Endothelial cell of umbilical vein (primary cell): Measurements from ENCODE around the gene TAF4B. TPM values are rescaled to one million over a fixed set of nuclear protein-coding genes. Genes with fewer than 3 reads are reported as not detected.

Source experiments
- BruUV-seq: library from RNA; stranded (reverse); fragments of 400-500 nt; replicated peaks from 2 replicates; lab custom pipeline; 2021; lab: Mats Ljungman, UMichigan
- CTCF ChIA-PET: fragments of 300-600, 350-600 bp; sonication (Branson Sonifier 250); formaldehyde crosslinking; loops from one replicate; lab custom pipeline; 2021; ENCODE audit warnings: antibody characterized with exemption, inconsistent platforms; lab: Charles Lee
- POLR2A ChIA-PET: fragments of 300-600, 350-600 bp; sonication (Branson Sonifier 250); formaldehyde crosslinking; loops from one replicate; lab custom pipeline; 2021; ENCODE audit warnings: antibody characterized with exemption, inconsistent platforms; lab: Charles Lee
- DNase-seq: peaks from one replicate; pipeline ENCODE4 v3.0.0-alpha.2; 2011; ENCODE audit warnings: low read depth, low spot score
- FAIRE-seq: peaks from 2 replicates; lab custom pipeline; 2011; peaks lifted over from hg19 to GRCh38; lab: Jason Lieb, UNC
- H2AFZ ChIP-seq: 2 replicates; pipeline ENCODE4 v1.6.0; 2012; ENCODE audit warnings: low read depth, low read length, control low read depth, inconsistent platforms
- H3K27ac ChIP-seq: 2 replicates; pipeline ENCODE4 v1.5.1; 2011; ENCODE audit warnings: low read depth, mild to moderate bottlenecking, control low read depth, low read length, moderate library complexity; ENCODE audit not compliant: insufficient read depth
- H3K27me3 ChIP-seq, 2 experiments: 2 replicates each; pipeline versions ENCODE4 v1.6.0 to v1.6.1; 2011; ENCODE audit warnings: low read length in 2 of 2, mixed read lengths in 1 of 2; ENCODE audit not compliant: control insufficient read depth in 2 of 2, insufficient read depth in 2 of 2
- H3K36me3 ChIP-seq, 2 experiments: 2 replicates in 1 of 2; 3 replicates in 1 of 2; pipeline ENCODE4 v1.5.1; 2011; ENCODE audit warnings: low read length in 2 of 2, mild to moderate bottlenecking in 1 of 2, moderate library complexity in 1 of 2; ENCODE audit not compliant: control insufficient read depth in 2 of 2, insufficient read depth in 2 of 2; ENCODE audit errors: extremely low read depth in 1 of 2
- H3K4me1 ChIP-seq: 3 replicates; pipeline ENCODE4 v1.5.1; 2011; ENCODE audit warnings: mild to moderate bottlenecking, low read length; ENCODE audit not compliant: control insufficient read depth, insufficient read depth; ENCODE audit errors: extremely low read depth
- H3K4me2 ChIP-seq: 2 replicates; pipeline ENCODE4 v1.6.1; 2011; ENCODE audit warnings: low read length, control low read depth, mixed read lengths; ENCODE audit not compliant: insufficient read depth
- H3K4me3 ChIP-seq, 3 experiments: fragments of 200-600 bp in 1 of 3; sonication (generic), shearing (Covaris generic) in 1 of 3; replicated peaks in 1 of 3; 2 replicates each; pipeline ENCODE4 v1.5.1; 2011 to 2016; ENCODE audit warnings: control low read depth in 3 of 3, low read length in 3 of 3, mild to moderate bottlenecking in 2 of 3, inconsistent platforms in 1 of 3, low read depth in 1 of 3, moderate library complexity in 1 of 3; ENCODE audit not compliant: insufficient read depth in 1 of 3
- H3K79me2 ChIP-seq: 2 replicates; pipeline ENCODE4 v1.6.0; 2012; ENCODE audit warnings: low read length, inconsistent platforms; ENCODE audit not compliant: control insufficient read depth, insufficient read depth
- H3K9ac ChIP-seq: replicated peaks from 2 replicates; pipeline ENCODE3; 2011; ENCODE audit warnings: low read length, control low read depth; ENCODE audit not compliant: insufficient read depth; ENCODE audit errors: extremely low read depth
- H3K9me1 ChIP-seq: replicated peaks from 3 replicates; pipeline ENCODE4 v1.6.0; 2011; ENCODE audit warnings: mild to moderate bottlenecking, low read length; ENCODE audit not compliant: control insufficient read depth, insufficient read depth; ENCODE audit errors: extremely low read depth
- H3K9me3 ChIP-seq: replicated peaks from 2 replicates; pipeline ENCODE4 v1.5.1; 2012; ENCODE audit warnings: low read length, inconsistent platforms; ENCODE audit not compliant: control insufficient read depth, insufficient read depth
- H4K20me1 ChIP-seq: replicated peaks from 2 replicates; pipeline ENCODE3; 2011; ENCODE audit warnings: mild to moderate bottlenecking, low read length; ENCODE audit not compliant: control insufficient read depth, insufficient read depth; ENCODE audit errors: extremely low read depth
- EZH2 ChIP-seq: IDR thresholded peaks from 2 replicates; pipeline ENCODE4 v1.6.1; 2012; ENCODE audit warnings: borderline replicate concordance, low read depth, mild to moderate bottlenecking, moderate library complexity, low read length, inconsistent platforms; ENCODE audit not compliant: severe bottlenecking
- FOS ChIP-seq: IDR thresholded peaks from 2 replicates; pipeline ENCODE4 v1.6.1; 2011; ENCODE audit warnings: mild to moderate bottlenecking, low read length, moderate library complexity, borderline replicate concordance; ENCODE audit not compliant: insufficient read depth
- GATA2 ChIP-seq: IDR thresholded peaks from 2 replicates; pipeline ENCODE4 v1.7.0; 2011; ENCODE audit warnings: low read depth, mild to moderate bottlenecking, moderate library complexity, mixed read lengths, low read length; ENCODE audit not compliant: insufficient read length, insufficient read depth
- MYC ChIP-seq: IDR thresholded peaks from one replicate; pipeline ENCODE4 v1.6.1; 2011; ENCODE audit warnings: mild to moderate bottlenecking, low read depth, low read length
- POLR2AphosphoS5 ChIP-seq: IDR thresholded peaks from 2 replicates; pipeline ENCODE4 v1.6.1; 2012; ENCODE audit warnings: low read depth, mild to moderate bottlenecking, control low read depth, low read length, moderate library complexity; ENCODE audit not compliant: insufficient read depth
- dilution Hi-C: fragments of 300-500 bp; cut with MboI; formaldehyde crosslinking; loops from one replicate; pipeline ENCODE4 v1.15.0; 2019; ENCODE audit warnings: low sequenced_read_pairs; ENCODE audit not compliant: extremely low pct_ligation_motif_present
- intact Hi-C: fragments of 100-400 bp; cut with micrococcal nuclease; formaldehyde crosslinking; loops from one replicate; pipeline ENCODE4 v1.10.0; 2022
- polyA plus RNA-seq, 4 experiments: library from polyadenylated mRNA; depleted of rRNA in 3 of 4; stranded (reverse) in 3 of 4; unstranded in 1 of 4; fragments of >200 nt; gene quantifications; 2 replicates each; pipeline versions ENCODE4 v1.2.1 to v1.2.3, GENCODE V29; 2011 to 2012; ENCODE audit warnings: missing spikeins in 1 of 4
- total RNA-seq: library from RNA; stranded (reverse); gene quantifications from 2 replicates; pipeline ENCODE4 v1.2.3, GENCODE V29; 2021
- TF ChIP-seq, protein P1 (sequence below), 2 donors: IDR thresholded peaks; 1 replicate in 1 of 2; 2 replicates in 1 of 2; pipeline ENCODE4 v1.5.1; 2011; ENCODE audit warnings: low read length in 2 of 2, mild to moderate bottlenecking in 2 of 2, moderate library complexity in 2 of 2, control low read depth in 1 of 2, inconsistent platforms in 1 of 2, low read depth in 1 of 2; ENCODE audit not compliant: insufficient read depth in 1 of 2; ENCODE audit errors: extremely low read depth in 1 of 2

Gene TAF4B
- total and polyA plus RNA-seq, 2 donors (not counting 3 experiments of a cell fraction or from before 2014, with no cell fraction given), result 0.47 to 2.0 TPM

DNA sequence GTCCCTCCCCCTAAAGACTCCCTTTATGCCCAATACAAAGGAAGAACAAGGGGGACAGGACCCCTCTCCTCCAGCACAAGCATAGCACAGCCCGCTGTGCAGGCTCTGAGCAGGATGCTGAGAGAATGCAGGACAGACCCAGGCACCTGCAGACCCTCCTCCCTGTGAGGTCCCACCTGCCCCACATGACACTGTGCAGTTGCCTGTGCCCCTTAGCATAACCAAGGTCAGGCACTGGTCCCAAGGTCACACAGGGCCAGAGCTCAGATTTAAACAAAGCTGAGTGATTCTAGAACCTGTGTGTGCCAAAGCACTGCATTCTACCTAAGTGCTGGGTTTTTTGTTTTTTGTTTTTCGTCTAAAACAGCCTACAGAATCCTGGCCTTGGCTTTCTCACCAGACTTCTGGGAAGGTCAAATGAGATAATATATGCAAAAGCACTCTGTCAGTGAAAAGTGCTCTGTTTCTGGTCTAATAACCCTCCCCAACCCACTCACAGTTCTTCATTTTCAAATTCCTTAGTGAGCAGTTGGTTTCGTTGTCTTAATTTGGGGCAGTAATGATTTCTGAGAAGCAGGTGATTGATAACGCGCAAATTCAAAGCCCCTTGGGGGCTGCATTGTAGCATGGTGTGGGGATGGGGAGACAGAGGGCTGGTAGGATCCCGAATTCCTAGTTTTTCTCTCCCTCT is 196.4 kb downstream of the TAF4B start:
- Histone ChIP-seq H3K4me2 (no peak overlapping the region), H3K9me1 (no peaks in the 10 kb centered on the region), H3K4me1 (no peaks in the 10 kb centered on the region), H2AFZ (no peak overlapping the region), H3K4me3 (no peak overlapping the region), H3K27ac (no peak overlapping the region), H3K9me3 (no peaks in the 10 kb centered on the region), H3K27me3 (no peaks in the 10 kb centered on the region), H3K36me3 (no peaks in the 10 kb centered on the region), H3K9ac (no peak overlapping the region), H3K79me2 (no peaks in the 10 kb centered on the region), H4K20me1 (no peaks in the 10 kb centered on the region)
- intact Hi-C loops, result no loop called here
- FAIRE-seq, result no peak
- DNase-seq, result no peak
- TF ChIP-seq FOS, result no peak
- TF ChIP-seq GATA2, result no peak
- TF ChIP-seq, protein P1, sequence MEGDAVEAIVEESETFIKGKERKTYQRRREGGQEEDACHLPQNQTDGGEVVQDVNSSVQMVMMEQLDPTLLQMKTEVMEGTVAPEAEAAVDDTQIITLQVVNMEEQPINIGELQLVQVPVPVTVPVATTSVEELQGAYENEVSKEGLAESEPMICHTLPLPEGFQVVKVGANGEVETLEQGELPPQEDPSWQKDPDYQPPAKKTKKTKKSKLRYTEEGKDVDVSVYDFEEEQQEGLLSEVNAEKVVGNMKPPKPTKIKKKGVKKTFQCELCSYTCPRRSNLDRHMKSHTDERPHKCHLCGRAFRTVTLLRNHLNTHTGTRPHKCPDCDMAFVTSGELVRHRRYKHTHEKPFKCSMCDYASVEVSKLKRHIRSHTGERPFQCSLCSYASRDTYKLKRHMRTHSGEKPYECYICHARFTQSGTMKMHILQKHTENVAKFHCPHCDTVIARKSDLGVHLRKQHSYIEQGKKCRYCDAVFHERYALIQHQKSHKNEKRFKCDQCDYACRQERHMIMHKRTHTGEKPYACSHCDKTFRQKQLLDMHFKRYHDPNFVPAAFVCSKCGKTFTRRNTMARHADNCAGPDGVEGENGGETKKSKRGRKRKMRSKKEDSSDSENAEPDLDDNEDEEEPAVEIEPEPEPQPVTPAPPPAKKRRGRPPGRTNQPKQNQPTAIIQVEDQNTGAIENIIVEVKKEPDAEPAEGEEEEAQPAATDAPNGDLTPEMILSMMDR (IDR thresholded peaks at IDR 0.05; ENCODE audit: extremely low read depth in 1 of 2, insufficient read depth in 1 of 2, low read depth in 1 of 2, low read length in 2 of 2), result no peak
- TF ChIP-seq EZH2, result no peak
- no peak for TF ChIP-seq POLR2AphosphoS5
- no peak for TF ChIP-seq MYC
- dilution Hi-C loops, result no loop called here
- no TSS peak for BruUV-seq
- CTCF ChIA-PET, result no interaction called here
- POLR2A ChIA-PET, result no interaction called here
